HEK293T (cell line): ENCODE measurements around the gene CD247.

ENCODE experiments used
- ARNT ChIP-seq: fragments of 450-650 bp; IDR thresholded peaks from 2 replicates; pipeline ENCODE4 v1.6.1; 2017; ENCODE audit warnings: mild to moderate bottlenecking
- BHLHE40 ChIP-seq: fragments of 450-650 bp; IDR thresholded peaks from 2 replicates; pipeline ENCODE4 v1.6.1; 2016; ENCODE audit warnings: mild to moderate bottlenecking, moderate library complexity, borderline replicate concordance
- CTBP1 ChIP-seq: fragments of 450-650 bp; IDR thresholded peaks from 2 replicates; pipeline ENCODE4 v1.6.1; 2016; ENCODE audit warnings: borderline replicate concordance
- ELF4 ChIP-seq: fragments of 450-650 bp; IDR thresholded peaks from 2 replicates; pipeline ENCODE4 v1.6.1; 2017; ENCODE audit warnings: antibody characterized with exemption
- FOXA1 ChIP-seq: fragments of 450-650 bp; IDR thresholded peaks from 2 replicates; pipeline ENCODE4 v1.6.1; 2016; ENCODE audit warnings: mild to moderate bottlenecking
- FOXK2 ChIP-seq: fragments of 450-650 bp; IDR thresholded peaks from 2 replicates; pipeline ENCODE4 v1.6.1; 2016; ENCODE audit warnings: mild to moderate bottlenecking
- FOXM1 ChIP-seq: fragments of 450-650 bp; IDR thresholded peaks from 2 replicates; pipeline ENCODE4 v1.6.1; 2017; ENCODE audit warnings: mild to moderate bottlenecking, borderline replicate concordance
- LEF1 ChIP-seq: fragments of 450-650 bp; IDR thresholded peaks from 2 replicates; pipeline ENCODE4 v1.6.1; 2017; ENCODE audit warnings: mild to moderate bottlenecking, borderline replicate concordance
- NFRKB ChIP-seq: fragments of 450-650 bp; IDR thresholded peaks from 2 replicates; pipeline ENCODE4 v1.6.1; 2016; ENCODE audit warnings: mild to moderate bottlenecking, moderate library complexity
- PKNOX1 ChIP-seq: fragments of 450-650 bp; IDR thresholded peaks from 2 replicates; pipeline ENCODE4 v1.6.1; 2016
- SP1 ChIP-seq: fragments of 450-650 bp; IDR thresholded peaks from 2 replicates; pipeline ENCODE4 v1.6.1; 2017
- SUZ12 ChIP-seq: fragments of 450-650 bp; IDR thresholded peaks from 2 replicates; pipeline ENCODE4 v1.6.1; 2016; ENCODE audit warnings: mild to moderate bottlenecking
- TARDBP ChIP-seq: fragments of 450-650 bp; IDR thresholded peaks from 2 replicates; pipeline ENCODE4 v1.6.1; 2016
- ZNF384 ChIP-seq: fragments of 450-650 bp; IDR thresholded peaks from 2 replicates; pipeline ENCODE4 v1.6.1; 2016

- TF ChIP-seq BHLHE40 (no peak), SP1 (no peak), FOXA1 (no peak), ELF4 (no peak), ZNF384 (no peak), FOXK2 (no peak), ARNT (no peak), PKNOX1 (no peak), TARDBP (no peak), LEF1 (no peak), CTBP1 (no peak), FOXM1 (no peak), SUZ12 (no peak), NFRKB (no peak)
Observed at GRCh38 chr1:167541003-167541402, 22.7 kb upstream of the CD247 start.
